Panc1 (cell line): Measurements from ENCODE around the gene APOBEC3G. TPM values are rescaled to one million over a fixed set of nuclear protein-coding genes. Genes with fewer than 3 reads are reported as not detected.

Experiments
- ATAC-seq: fragments of 200-7000 bp; cut with Tn5 transposase; 2 replicates; pipeline ENCODE4 v1.9.1; 2020; ENCODE audit warnings: mild to moderate bottlenecking, moderate library complexity
- BruUV-seq: library from RNA; stranded (reverse); fragments of 400-500 nt; replicated peaks from 2 replicates; lab custom pipeline; 2021; lab: Mats Ljungman, UMichigan
- CTCF ChIA-PET: fragments of 300-600 bp; sonication (Branson Sonifier 250); formaldehyde crosslinking; loops from one replicate; lab custom pipeline; 2022; ENCODE audit warnings: antibody characterized with exemption; lab: Charles Lee
- POLR2A ChIA-PET: fragments of 300-600 bp; sonication (Branson Sonifier 250); formaldehyde crosslinking; loops from one replicate; lab custom pipeline; 2022; ENCODE audit warnings: antibody characterized with exemption; lab: Charles Lee
- DNase-seq: peaks from one replicate; pipeline ENCODE4 v3.0.0-alpha.2; 2010; ENCODE audit warnings: low read depth, low spot score
- H3K27ac ChIP-seq: 2 replicates; pipeline ENCODE4 v1.5.1; 2011; ENCODE audit warnings: mild to moderate bottlenecking, low read length, inconsistent platforms
- H3K27me3 ChIP-seq: fragments of 200-500 bp; sonication (Bioruptor generic); 2 replicates; pipeline ENCODE4 v1.6.0; 2014; ENCODE audit warnings: low read length, inconsistent platforms; ENCODE audit not compliant: control insufficient read depth, insufficient read depth
- H3K36me3 ChIP-seq: fragments of 200-500 bp; sonication (Bioruptor generic); 2 replicates; pipeline ENCODE4 v1.5.1; 2014; ENCODE audit warnings: inconsistent platforms, mild to moderate bottlenecking, low read length, moderate library complexity; ENCODE audit not compliant: control insufficient read depth, insufficient read depth
- H3K4me1 ChIP-seq: 2 replicates; pipeline ENCODE4 v1.5.1; 2011; ENCODE audit warnings: inconsistent platforms, mild to moderate bottlenecking, low read length, moderate library complexity; ENCODE audit not compliant: control insufficient read depth, insufficient read depth
- H3K4me3 ChIP-seq, 2 experiments: 2 replicates each; pipeline ENCODE4 v1.5.1; 2011 to 2012; ENCODE audit warnings: low read depth in 2 of 2, low read length in 2 of 2, mild to moderate bottlenecking in 2 of 2, inconsistent platforms in 1 of 2, moderate library complexity in 1 of 2
- H3K9me3 ChIP-seq: fragments of 200-500 bp; sonication (Bioruptor generic); 2 replicates; pipeline ENCODE4 v1.5.1; 2014; ENCODE audit warnings: low read depth, mild to moderate bottlenecking, inconsistent platforms, low read length, moderate library complexity; ENCODE audit not compliant: control insufficient read depth, insufficient read depth
- CTCF ChIP-seq: fragments of 450-650 bp; IDR thresholded peaks from 2 replicates; pipeline ENCODE4 v1.5.1; 2017; ENCODE audit warnings: mild to moderate bottlenecking
- POLR2AphosphoS5 ChIP-seq: IDR thresholded peaks from 2 replicates; pipeline ENCODE4 v1.6.1; 2012; ENCODE audit warnings: mild to moderate bottlenecking, low read depth, low read length, moderate library complexity
- REST ChIP-seq, 2 experiments: IDR thresholded peaks; 2 replicates each; pipeline ENCODE4 v1.6.1; 2011 to 2012; ENCODE audit warnings: low read depth in 2 of 2, control low read depth in 1 of 2, low read length in 1 of 2, mild to moderate bottlenecking in 1 of 2, moderate library complexity in 1 of 2; ENCODE audit not compliant: insufficient read depth in 1 of 2
- SIN3A ChIP-seq: IDR thresholded peaks from 2 replicates; pipeline ENCODE4 v1.6.1; 2012; ENCODE audit warnings: low read depth, mild to moderate bottlenecking, low read length, moderate library complexity, borderline replicate concordance; ENCODE audit not compliant: insufficient read depth
- TCF7L2 ChIP-seq: IDR thresholded peaks from 2 replicates; pipeline ENCODE4 v1.6.1; 2011; ENCODE audit warnings: mild to moderate bottlenecking, low read depth, low read length, inconsistent platforms
- in situ Hi-C: cut with HindIII; loops from 2 replicates; pipeline ENCODE4 v1.10.0; 2016; ENCODE audit warnings: low sequenced_read_pairs, low pct_unique_long_range_greater_than_20kb
- intact Hi-C: fragments of 100-400 bp; cut with micrococcal nuclease; formaldehyde crosslinking; loops from one replicate; pipeline ENCODE4 v1.10.0; 2022; ENCODE audit not compliant: unreplicated experiment
- total RNA-seq: library from RNA; stranded (reverse); gene quantifications from one replicate; pipeline ENCODE4 v1.2.1, GENCODE V29; 2021; ENCODE audit not compliant: unreplicated experiment

The APOBEC3G gene
- total RNA-seq, 1 experiment from 2014 or later = 4.8 TPM

- TF ChIP-seq TCF7L2 (no peak), CTCF (no peak), REST (IDR thresholded peaks at IDR 0.05; ENCODE audit: insufficient read depth in 1 of 2, low read depth in 2 of 2, low read length in 1 of 2) (no peak), POLR2AphosphoS5 (no peak), SIN3A (no peak)
- Histone ChIP-seq H3K36me3 (no peaks in the 10 kb centered on the region), H3K9me3 (no peaks in the 10 kb centered on the region), H3K4me1 (no peaks in the 10 kb centered on the region), H3K27ac (no peak overlapping the region), H3K27me3 (no peaks in the 10 kb centered on the region), H3K4me3 (no peak overlapping the region)
- in situ Hi-C loops (no loop called here), intact Hi-C loops (no loop called here)
- ATAC-seq = no peak
- ChIA-PET CTCF (no interaction called here), POLR2A (no interaction called here)
- DNase-seq = no peak
- BruUV-seq = no TSS peak
Measured at GRCh38 chr22:39092111-39092862, 15.2 kb downstream of the APOBEC3G start.

GRCh38 chr22:39094717-39095389, 17.8 kb downstream of the APOBEC3G start:
- no peak overlapping the region for H3K4me3 ChIP-seq
- ChIA-PET POLR2A (no interaction called here), CTCF (interaction anchor here (0.7 kb wide), 2 partner anchors 29 to 313 kb away, joined by 3 read pairs; no protein-coding TSS in a partner anchor)
- H3K27ac ChIP-seq = no peak overlapping the region
- H3K9me3 ChIP-seq = no peaks in the 10 kb centered on the region
- ATAC-seq = no peak
- in situ Hi-C loops = no loop called here
- no peak for DNase-seq
- H3K36me3 ChIP-seq = no peaks in the 10 kb centered on the region
- no peak for TF ChIP-seq REST (IDR thresholded peaks at IDR 0.05; ENCODE audit: insufficient read depth in 1 of 2, low read depth in 2 of 2, low read length in 1 of 2)
- TF ChIP-seq SIN3A = no peak
- no peak for TF ChIP-seq CTCF
- intact Hi-C loops = no loop called here
- BruUV-seq = no TSS peak
- no peaks in the 10 kb centered on the region for H3K27me3 ChIP-seq
- no peaks in the 10 kb centered on the region for H3K4me1 ChIP-seq
